ENCODE measurements around the gene SIAH1. TPM values are rescaled to one million over a fixed set of nuclear protein-coding genes. Genes with fewer than 3 reads are reported as not detected.

The SIAH1 gene
- total and polyA plus RNA-seq, 2 of the 8 experiments (the other 6 are each of a cell fraction or from before 2014, with no cell fraction given): 19.5 to 33.9 TPM

GRCh38 chr16:48361012-48361411, 24.2 kb downstream of the SIAH1 start (continued):
- TF ChIP-seq CHD7 (IDR thresholded peaks at IDR 0.05; ENCODE audit: insufficient replicate concordance, low read length): no peak
- no peak for TF ChIP-seq RAD21 (IDR thresholded peaks at IDR 0.05 in 1 of 2, conservative IDR thresholded peaks at IDR 0.05 in 1 of 2; ENCODE audit: low read depth in 2 of 2, low read length in 2 of 2)
- TF ChIP-seq CTBP2 (IDR thresholded peaks at IDR 0.05; ENCODE audit: borderline replicate concordance, insufficient read depth, insufficient read length, low read length): no peak
- TF ChIP-seq SIX5 (IDR thresholded peaks at IDR 0.05; ENCODE audit: low read depth, low read length): no peak
- TF ChIP-seq SUZ12 (IDR thresholded peaks at IDR 0.05; ENCODE audit: low read length): no peak

Data from H1 (cell line).